Astrocyte (in vitro differentiated cells and primary cell): Measurements from ENCODE around the gene PHF1. TPM values are rescaled to one million over a fixed set of nuclear protein-coding genes. Genes with fewer than 3 reads are reported as not detected.

Source experiments
- DNase-seq: peaks from one replicate; pipeline ENCODE4 v3.0.0-alpha.2; 2010; ENCODE audit warnings: low read depth
- FAIRE-seq: peaks from 2 replicates; lab custom pipeline; 2011; peaks lifted over from hg19 to GRCh38; lab: Jason Lieb, UNC
- H2AFZ ChIP-seq: 2 replicates; pipeline ENCODE4 v1.6.0; 2012; ENCODE audit warnings: low read depth, low read length, inconsistent platforms
- H3K27ac ChIP-seq: 2 replicates; pipeline ENCODE4 v1.5.1; 2011; ENCODE audit warnings: low read depth, low read length, inconsistent platforms
- H3K27me3 ChIP-seq: 2 replicates; pipeline ENCODE4 v1.6.0; 2011; ENCODE audit warnings: low read length, inconsistent platforms; ENCODE audit not compliant: insufficient read depth
- H3K36me3 ChIP-seq: 2 replicates; pipeline ENCODE4 v1.5.1; 2011; ENCODE audit warnings: low read length, inconsistent platforms; ENCODE audit not compliant: insufficient read depth
- H3K4me1 ChIP-seq: 2 replicates; pipeline ENCODE4 v1.5.1; 2011; ENCODE audit warnings: low read length, inconsistent platforms; ENCODE audit not compliant: insufficient read depth
- H3K4me2 ChIP-seq: 2 replicates; pipeline ENCODE4 v1.6.0; 2012; ENCODE audit warnings: low read length, inconsistent platforms
- H3K4me3 ChIP-seq: 2 replicates; pipeline ENCODE4 v1.5.1; 2011; ENCODE audit warnings: low read depth, mild to moderate bottlenecking, low read length, inconsistent platforms; ENCODE audit not compliant: insufficient read depth
- H3K79me2 ChIP-seq: 2 replicates; pipeline ENCODE4 v1.6.0; 2012; ENCODE audit warnings: mild to moderate bottlenecking, low read length, inconsistent platforms; ENCODE audit not compliant: insufficient read depth
- H3K9ac ChIP-seq: 2 replicates; pipeline ENCODE4 v1.6.0; 2012; ENCODE audit warnings: mild to moderate bottlenecking, low read length, inconsistent platforms
- H3K9me3 ChIP-seq: 2 replicates; pipeline ENCODE4 v1.5.1; 2012; ENCODE audit warnings: low read depth, mild to moderate bottlenecking, low read length, inconsistent platforms; ENCODE audit not compliant: insufficient read depth
- H4K20me1 ChIP-seq: 2 replicates; pipeline ENCODE4 v1.6.0; 2012; ENCODE audit warnings: low read length, inconsistent platforms; ENCODE audit not compliant: insufficient read depth
- H3K27ac Mint-ChIP-seq: one replicate; pipeline ENCODE4 v1.8.0; 2021; ENCODE audit warnings: mild to moderate bottlenecking, mixed read lengths; ENCODE audit not compliant: unreplicated experiment
- H3K27me3 Mint-ChIP-seq: one replicate; pipeline ENCODE4 v1.8.0; 2021; ENCODE audit warnings: low read depth, mixed read lengths; ENCODE audit not compliant: unreplicated experiment
- H3K36me3 Mint-ChIP-seq: one replicate; pipeline ENCODE4 v1.8.0; 2021; ENCODE audit warnings: low read depth, mixed read lengths; ENCODE audit not compliant: unreplicated experiment
- H3K4me1 Mint-ChIP-seq: one replicate; pipeline ENCODE4 v1.8.0; 2021; ENCODE audit warnings: low read depth, mixed read lengths; ENCODE audit not compliant: unreplicated experiment
- H3K4me3 Mint-ChIP-seq: one replicate; pipeline ENCODE4 v1.8.0; 2021; ENCODE audit warnings: mild to moderate bottlenecking, moderate library complexity, mixed read lengths; ENCODE audit not compliant: unreplicated experiment
- H3K9me3 Mint-ChIP-seq: one replicate; pipeline ENCODE4 v1.8.0; 2021; ENCODE audit warnings: mild to moderate bottlenecking, mixed read lengths; ENCODE audit not compliant: unreplicated experiment
- EZH2 ChIP-seq: IDR thresholded peaks from 2 replicates; pipeline ENCODE4 v1.6.1; 2012; ENCODE audit warnings: mild to moderate bottlenecking, low read length, inconsistent platforms; ENCODE audit not compliant: insufficient read depth
- total RNA-seq: library from RNA; stranded (reverse); gene quantifications from 2 replicates; pipeline ENCODE4 v1.2.1, GENCODE V29; 2021
- TF ChIP-seq, protein P1 (sequence below): IDR thresholded peaks from 2 replicates; pipeline ENCODE4 v1.5.1; 2011; ENCODE audit warnings: low read depth, mild to moderate bottlenecking, inconsistent platforms, low read length, moderate library complexity; ENCODE audit not compliant: insufficient read depth

PHF1 gene
- total RNA-seq, 1 donor from 2014 or later, result 34.3 TPM

DNA sequence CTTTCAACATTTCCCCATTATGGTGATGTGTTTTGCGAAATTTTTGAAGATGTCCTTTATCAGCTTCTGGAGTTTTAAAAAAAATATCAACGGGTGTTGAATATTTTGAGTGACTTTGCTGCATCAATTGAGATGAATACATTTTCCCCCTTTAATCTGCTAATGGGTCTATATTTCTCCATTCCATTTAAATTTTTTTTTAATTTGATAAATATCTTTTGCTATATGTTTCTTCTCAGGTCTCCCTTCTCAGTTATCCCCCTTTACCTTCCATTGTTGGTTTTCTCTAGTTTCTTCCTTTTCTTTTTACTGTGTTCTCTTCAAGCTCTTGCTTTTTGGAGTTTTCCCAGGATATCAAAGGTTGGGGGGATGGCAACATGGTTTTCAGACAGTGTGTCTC lies 20.6 kb upstream of the PHF1 start:
- Mint-ChIP-seq H3K27ac (no peak overlapping the region), H3K9me3 (no peaks in the 10 kb centered on the region), H3K27me3 (no peaks in the 10 kb centered on the region), H3K4me1 (peaks cover 6% of the 10 kb centered on the region), H3K36me3 (no peaks in the 10 kb centered on the region), H3K4me3 (no peak overlapping the region)
- DNase-seq (no peak), FAIRE-seq (no peak)
- Histone ChIP-seq H3K27me3 (no peaks in the 10 kb centered on the region), H3K36me3 (no peaks in the 10 kb centered on the region), H3K4me1 (peaks cover 13% of the 10 kb centered on the region), H3K9ac (no peak overlapping the region), H4K20me1 (no peaks in the 10 kb centered on the region), H2AFZ (no peak overlapping the region), H3K9me3 (no peaks in the 10 kb centered on the region), H3K4me3 (no peak overlapping the region), H3K27ac (no peak overlapping the region), H3K4me2 (no peak overlapping the region), H3K79me2 (peaks cover 34% of the 10 kb centered on the region)
- TF ChIP-seq EZH2, result no peak
- TF ChIP-seq, protein P1, sequence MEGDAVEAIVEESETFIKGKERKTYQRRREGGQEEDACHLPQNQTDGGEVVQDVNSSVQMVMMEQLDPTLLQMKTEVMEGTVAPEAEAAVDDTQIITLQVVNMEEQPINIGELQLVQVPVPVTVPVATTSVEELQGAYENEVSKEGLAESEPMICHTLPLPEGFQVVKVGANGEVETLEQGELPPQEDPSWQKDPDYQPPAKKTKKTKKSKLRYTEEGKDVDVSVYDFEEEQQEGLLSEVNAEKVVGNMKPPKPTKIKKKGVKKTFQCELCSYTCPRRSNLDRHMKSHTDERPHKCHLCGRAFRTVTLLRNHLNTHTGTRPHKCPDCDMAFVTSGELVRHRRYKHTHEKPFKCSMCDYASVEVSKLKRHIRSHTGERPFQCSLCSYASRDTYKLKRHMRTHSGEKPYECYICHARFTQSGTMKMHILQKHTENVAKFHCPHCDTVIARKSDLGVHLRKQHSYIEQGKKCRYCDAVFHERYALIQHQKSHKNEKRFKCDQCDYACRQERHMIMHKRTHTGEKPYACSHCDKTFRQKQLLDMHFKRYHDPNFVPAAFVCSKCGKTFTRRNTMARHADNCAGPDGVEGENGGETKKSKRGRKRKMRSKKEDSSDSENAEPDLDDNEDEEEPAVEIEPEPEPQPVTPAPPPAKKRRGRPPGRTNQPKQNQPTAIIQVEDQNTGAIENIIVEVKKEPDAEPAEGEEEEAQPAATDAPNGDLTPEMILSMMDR, result no peak

GRCh38 chr6:33390767-33391277 lies 20.0 kb upstream of the PHF1 start:
- no peaks in the 10 kb centered on the region for H3K9me3 ChIP-seq
- peak overlapping the region; percentile 73 for H2AFZ ChIP-seq
- H3K79me2 ChIP-seq, result peaks cover 40% of the 10 kb centered on the region
- H3K27me3 ChIP-seq, result no peaks in the 10 kb centered on the region
- H3K4me1 ChIP-seq, result peaks cover 13% of the 10 kb centered on the region
- H3K4me2 ChIP-seq, result peak overlapping the region; percentile 55
- Mint-ChIP-seq H3K27me3 (no peaks in the 10 kb centered on the region), H3K36me3 (no peaks in the 10 kb centered on the region), H3K4me1 (peaks cover 6% of the 10 kb centered on the region), H3K27ac (peak overlapping the region; percentile 87), H3K9me3 (no peaks in the 10 kb centered on the region), H3K4me3 (peak overlapping the region; percentile 81)
- H3K36me3 ChIP-seq, result no peaks in the 10 kb centered on the region
- TF ChIP-seq, protein P1, result no peak
- no peak for TF ChIP-seq EZH2
- H4K20me1 ChIP-seq, result no peaks in the 10 kb centered on the region
- DNase-seq (no peak), FAIRE-seq (no peak)
- H3K9ac ChIP-seq, result peak overlapping the region; percentile 30
- no peak overlapping the region for H3K4me3 ChIP-seq
- H3K27ac ChIP-seq, result peak overlapping the region; percentile 63

DNA sequence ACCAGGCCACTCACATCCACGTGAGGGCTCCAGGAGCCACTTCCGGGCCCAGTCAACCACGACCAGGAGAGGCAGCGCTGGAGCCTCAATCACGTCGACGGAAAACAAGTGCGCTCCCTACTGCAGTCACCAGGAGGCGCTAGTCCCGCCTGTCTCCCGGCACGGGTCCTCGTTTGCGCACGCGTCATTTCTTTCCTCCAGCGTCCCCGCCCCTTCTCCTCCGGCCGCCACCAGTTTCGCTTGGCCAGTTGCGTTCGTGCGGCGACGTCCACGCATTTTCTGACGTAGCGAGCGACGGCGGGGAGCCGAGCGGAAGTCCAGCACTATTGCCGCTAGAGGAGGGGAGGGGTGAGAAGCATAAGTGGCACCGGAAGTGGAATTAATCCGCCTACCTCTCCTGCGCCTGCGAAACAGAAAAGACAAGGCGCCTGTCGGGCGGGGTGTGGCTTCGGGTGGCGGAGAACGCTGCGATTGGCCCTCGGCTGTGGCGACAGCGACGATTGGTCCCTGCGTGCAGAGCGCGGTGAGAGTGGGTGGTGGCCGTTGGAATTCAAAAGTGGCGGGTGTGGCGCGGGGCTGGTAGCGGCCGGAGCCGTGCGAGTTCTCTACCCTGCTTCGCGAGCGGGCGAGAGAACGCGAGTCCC lies 19.4 kb upstream of the PHF1 start, which contains the start of gene KIFC1:
Gene KIFC1 (plus strand): TSS at position 546 of the 644 bp plus-strand sequence. CDS start 163 bp downstream, outside the sequence.
- peak within 1 kb of the TSS; percentile 87 for H3K27ac Mint-ChIP-seq
- no peaks in the 10 kb centered on the region for H3K27me3 Mint-ChIP-seq
- no peaks in the 10 kb centered on the region for H3K36me3 Mint-ChIP-seq
- Histone ChIP-seq H3K4me3 (peak within 1 kb of the TSS; percentile 88), H3K4me1 (peaks cover 13% of the 10 kb centered on the region), H3K9ac (peak within 1 kb of the TSS; percentile 83), H3K27ac (peak within 1 kb of the TSS; percentile 77), H3K27me3 (no peaks in the 10 kb centered on the region), H4K20me1 (no peaks in the 10 kb centered on the region), H3K9me3 (no peaks in the 10 kb centered on the region), H3K36me3 (no peaks in the 10 kb centered on the region), H3K4me2 (peak within 1 kb of the TSS; percentile 88), H2AFZ (peak within 1 kb of the TSS; percentile 73), H3K79me2 (peaks cover 46% of the 10 kb centered on the region)
- FAIRE-seq (peak; percentile 80), DNase-seq (peak; percentile 100)
- H3K4me1 Mint-ChIP-seq, result peaks cover 6% of the 10 kb centered on the region
- peak within 1 kb of the TSS; percentile 81 for H3K4me3 Mint-ChIP-seq
- H3K9me3 Mint-ChIP-seq, result no peaks in the 10 kb centered on the region
- no peak for TF ChIP-seq EZH2
- TF ChIP-seq, protein P1, result peak; percentile 88
